ENCODE results near the gene KCNMB2. TPM values are rescaled to one million over a fixed set of nuclear protein-coding genes. Genes with fewer than 3 reads are reported as not detected.

KCNMB2 gene
- total RNA-seq, 1 experiment from 2014 or later: not detected

DNA sequence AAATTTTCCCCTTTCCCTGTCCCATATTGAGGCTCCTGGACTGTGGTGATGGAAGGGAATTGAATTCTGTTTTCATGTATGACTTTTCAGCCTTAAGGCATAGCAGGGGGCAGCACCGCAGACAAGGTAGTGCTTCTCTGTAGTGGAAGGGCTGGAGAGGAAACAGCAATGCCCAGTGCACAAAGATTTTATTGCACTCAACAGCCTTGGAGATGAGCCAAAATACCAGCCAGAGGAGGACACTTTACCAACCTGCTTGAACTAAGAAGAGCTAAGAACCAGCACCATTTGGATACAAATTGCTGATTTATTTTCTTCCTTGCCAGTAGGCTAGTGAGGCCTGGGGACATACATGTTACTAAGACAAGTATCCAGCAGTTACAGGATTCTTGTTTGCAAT lies 98.7 kb downstream of the KCNMB2 start:
- Histone ChIP-seq H3K4me3 (ENCODE audit: low read depth, low read length) (no peak overlapping the region), H3K27me3 (replicated peaks; ENCODE audit: control insufficient read depth, insufficient read depth, low read length) (no peaks in the 10 kb centered on the region), H3K36me3 (ENCODE audit: control insufficient read depth, insufficient read depth, low read length) (no peaks in the 10 kb centered on the region), H3K9me3 (peaks cover 4% of the 10 kb centered on the region; the same call in 1 of the 2 replicates), H3K4me1 (no peaks in the 10 kb centered on the region)
- TF ChIP-seq, protein P1, sequence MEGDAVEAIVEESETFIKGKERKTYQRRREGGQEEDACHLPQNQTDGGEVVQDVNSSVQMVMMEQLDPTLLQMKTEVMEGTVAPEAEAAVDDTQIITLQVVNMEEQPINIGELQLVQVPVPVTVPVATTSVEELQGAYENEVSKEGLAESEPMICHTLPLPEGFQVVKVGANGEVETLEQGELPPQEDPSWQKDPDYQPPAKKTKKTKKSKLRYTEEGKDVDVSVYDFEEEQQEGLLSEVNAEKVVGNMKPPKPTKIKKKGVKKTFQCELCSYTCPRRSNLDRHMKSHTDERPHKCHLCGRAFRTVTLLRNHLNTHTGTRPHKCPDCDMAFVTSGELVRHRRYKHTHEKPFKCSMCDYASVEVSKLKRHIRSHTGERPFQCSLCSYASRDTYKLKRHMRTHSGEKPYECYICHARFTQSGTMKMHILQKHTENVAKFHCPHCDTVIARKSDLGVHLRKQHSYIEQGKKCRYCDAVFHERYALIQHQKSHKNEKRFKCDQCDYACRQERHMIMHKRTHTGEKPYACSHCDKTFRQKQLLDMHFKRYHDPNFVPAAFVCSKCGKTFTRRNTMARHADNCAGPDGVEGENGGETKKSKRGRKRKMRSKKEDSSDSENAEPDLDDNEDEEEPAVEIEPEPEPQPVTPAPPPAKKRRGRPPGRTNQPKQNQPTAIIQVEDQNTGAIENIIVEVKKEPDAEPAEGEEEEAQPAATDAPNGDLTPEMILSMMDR (IDR thresholded peaks at IDR 0.05; ENCODE audit: insufficient read depth in 1 of 2, low read depth in 1 of 2, low read length in 1 of 2, severe bottlenecking in 1 of 2, unreplicated experiment in 1 of 2): no peak
- DNase-seq: no peak
- no peaks in the 10 kb centered on the region for H3K36me3 Mint-ChIP-seq (ENCODE audit: insufficient read depth, unreplicated experiment)
- no peak overlapping the region for H3K27ac Mint-ChIP-seq (ENCODE audit: unreplicated experiment)
- ChIA-PET POLR2A (no interaction called here), CTCF (no interaction called here)
- no peak overlapping the region for H3K4me3 Mint-ChIP-seq (ENCODE audit: unreplicated experiment)
- BruUV-seq (replicated peaks): no TSS peak
- peaks cover 13% of the 10 kb centered on the region for H3K9me3 Mint-ChIP-seq (ENCODE audit: unreplicated experiment)
- no peaks in the 10 kb centered on the region for H3K27me3 Mint-ChIP-seq (ENCODE audit: insufficient read depth, unreplicated experiment)
- no peaks in the 10 kb centered on the region for H3K4me1 Mint-ChIP-seq (ENCODE audit: low read depth, unreplicated experiment)
- intact Hi-C loops (cut with micrococcal nuclease; ENCODE audit: unreplicated experiment): no loop called here

DNA sequence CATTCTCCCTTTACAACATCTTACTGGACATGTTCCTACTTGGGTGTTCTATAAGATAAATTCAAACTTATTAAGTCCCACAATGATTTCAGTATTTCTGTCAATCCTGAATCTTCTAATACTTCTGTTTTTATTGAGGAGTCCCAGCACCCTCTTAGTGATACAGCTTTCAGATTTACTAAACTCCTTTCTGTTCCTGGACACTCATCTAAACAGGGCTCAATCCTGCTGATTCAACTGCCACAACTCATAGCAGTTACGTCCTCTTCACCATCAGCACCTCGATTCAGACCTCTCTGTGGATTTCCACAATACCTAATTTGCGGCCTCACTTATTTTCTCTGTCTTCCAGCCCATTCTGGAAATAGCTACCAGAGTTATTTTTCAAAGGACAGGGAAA lies 101.6 kb downstream of the KCNMB2 start:
- CTCF ChIA-PET: no interaction called here
- intact Hi-C loops (cut with micrococcal nuclease; ENCODE audit: unreplicated experiment): no loop called here
- BruUV-seq (replicated peaks): no TSS peak
- no peaks in the 10 kb centered on the region for H3K27me3 Mint-ChIP-seq (ENCODE audit: insufficient read depth, unreplicated experiment)
- peaks cover 13% of the 10 kb centered on the region for H3K9me3 Mint-ChIP-seq (ENCODE audit: unreplicated experiment)
- H3K4me1 Mint-ChIP-seq (ENCODE audit: low read depth, unreplicated experiment): no peaks in the 10 kb centered on the region
- no peak overlapping the region for H3K27ac Mint-ChIP-seq (ENCODE audit: unreplicated experiment)
- Histone ChIP-seq H3K4me1 (no peaks in the 10 kb centered on the region), H3K9me3 (peaks cover 4% of the 10 kb centered on the region; the same call in 1 of the 2 replicates), H3K36me3 (ENCODE audit: control insufficient read depth, insufficient read depth, low read length) (no peaks in the 10 kb centered on the region), H3K4me3 (ENCODE audit: low read depth, low read length) (no peak overlapping the region), H3K27me3 (replicated peaks; ENCODE audit: control insufficient read depth, insufficient read depth, low read length) (no peaks in the 10 kb centered on the region)
- TF ChIP-seq, protein P1 (IDR thresholded peaks at IDR 0.05; ENCODE audit: insufficient read depth in 1 of 2, low read depth in 1 of 2, low read length in 1 of 2, severe bottlenecking in 1 of 2, unreplicated experiment in 1 of 2): no peak
- H3K36me3 Mint-ChIP-seq (ENCODE audit: insufficient read depth, unreplicated experiment): no peaks in the 10 kb centered on the region
- no peak overlapping the region for H3K4me3 Mint-ChIP-seq (ENCODE audit: unreplicated experiment)
- POLR2A ChIA-PET: no interaction called here
- no peak for DNase-seq

DNA sequence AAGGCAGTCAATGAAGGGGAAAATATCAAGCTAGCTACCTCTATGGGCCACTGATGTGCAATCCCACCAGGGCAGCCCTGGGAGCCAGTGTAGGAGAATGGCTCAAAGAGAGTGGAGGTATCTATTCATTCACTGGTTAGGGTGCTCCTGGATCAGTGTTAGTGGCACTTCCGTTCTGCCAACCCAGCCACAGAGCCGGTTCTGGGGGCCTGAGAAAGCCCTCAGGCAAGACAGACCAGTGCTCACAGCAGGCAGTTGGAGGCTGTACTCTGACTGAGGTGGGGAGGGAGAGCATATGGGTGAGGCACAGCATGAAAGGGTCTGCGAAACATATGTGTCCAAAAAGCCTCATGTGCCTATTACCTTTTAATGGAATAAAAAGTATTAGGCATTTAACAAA lies 109.3 kb downstream of the KCNMB2 start:
- intact Hi-C loops (cut with micrococcal nuclease; ENCODE audit: unreplicated experiment): no loop called here
- no peaks in the 10 kb centered on the region for H3K4me1 ChIP-seq
- H3K4me1 Mint-ChIP-seq (ENCODE audit: low read depth, unreplicated experiment): no peaks in the 10 kb centered on the region
- POLR2A ChIA-PET: no interaction called here
- no TSS peak for BruUV-seq (replicated peaks)
- H3K27me3 ChIP-seq (replicated peaks; ENCODE audit: control insufficient read depth, insufficient read depth, low read length): no peaks in the 10 kb centered on the region
- no peaks in the 10 kb centered on the region for H3K36me3 Mint-ChIP-seq (ENCODE audit: insufficient read depth, unreplicated experiment)
- H3K4me3 Mint-ChIP-seq (ENCODE audit: unreplicated experiment): no peak overlapping the region
- no peak overlapping the region for H3K4me3 ChIP-seq (ENCODE audit: low read depth, low read length)
- peaks cover 10% of the 10 kb centered on the region for H3K9me3 Mint-ChIP-seq (ENCODE audit: unreplicated experiment)
- no peak for DNase-seq
- H3K27ac Mint-ChIP-seq (ENCODE audit: unreplicated experiment): no peak overlapping the region
- no peaks in the 10 kb centered on the region for H3K36me3 ChIP-seq (ENCODE audit: control insufficient read depth, insufficient read depth, low read length)
- TF ChIP-seq, protein P1 (IDR thresholded peaks at IDR 0.05; ENCODE audit: insufficient read depth in 1 of 2, low read depth in 1 of 2, low read length in 1 of 2, severe bottlenecking in 1 of 2, unreplicated experiment in 1 of 2): no peak
- no peaks in the 10 kb centered on the region for H3K27me3 Mint-ChIP-seq (ENCODE audit: insufficient read depth, unreplicated experiment)
- no peaks in the 10 kb centered on the region; the same call in 1 of the 2 replicates for H3K9me3 ChIP-seq
- CTCF ChIA-PET: no interaction called here

All from Caco-2 (cell line).